HG03097 (cell line): ENCODE measurements around the gene CCDC61.

ENCODE experiments used
- ATAC-seq: cut with Tn5 transposase; IDR thresholded peaks from one replicate; pipeline ENCODE4 v1.9.1; 2021; ENCODE audit not compliant: unreplicated experiment, low FRiP score

Gene CCDC61

GRCh38 chr19:46035986-46036743, 40.9 kb downstream of the CCDC61 start:
- no peak for ATAC-seq

GRCh38 chr19:46036744-46037128, 41.5 kb downstream of the CCDC61 start:
- no peak for ATAC-seq

GRCh38 chr19:46040125-46040524, 44.9 kb downstream of the CCDC61 start:
- ATAC-seq = no peak

- no peak for ATAC-seq
These were observed 45.8 kb downstream of the CCDC61 start, which contains the start of gene IGFL4 for GRCh38 chr19:46040952-46041500. IGFL4 (minus strand) TSS chr19:46041002; CDS start chr19:46040962, 40 bp downstream.

DNA sequence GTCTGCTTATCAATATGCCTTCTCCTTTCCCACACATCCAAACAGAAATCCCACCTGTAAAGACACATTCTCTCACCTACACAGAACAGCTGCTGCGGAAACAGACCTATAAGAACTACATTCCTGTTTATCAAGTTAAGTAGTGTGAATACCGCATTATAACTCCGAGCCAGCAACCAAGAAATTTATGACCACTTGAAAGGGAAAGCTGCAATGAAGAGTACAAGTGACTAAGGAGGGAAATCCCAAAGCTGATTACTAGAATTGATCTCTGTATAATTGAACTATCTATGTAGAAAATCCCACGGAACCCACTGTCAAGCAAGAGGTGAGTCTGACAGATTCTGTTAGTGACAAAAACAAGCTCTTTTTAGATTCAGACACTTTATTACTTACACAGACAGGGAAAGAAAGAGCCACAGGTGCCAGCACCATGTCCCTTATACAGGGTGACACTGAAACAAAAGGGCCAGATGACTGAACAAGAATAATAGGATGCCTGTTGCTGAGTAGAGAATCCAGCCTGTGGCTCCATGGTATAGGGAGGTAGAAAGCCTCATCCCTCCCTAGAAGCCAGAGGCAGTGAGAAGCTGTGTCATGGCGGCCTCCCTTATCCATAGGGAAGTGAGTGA, 47.1 kb downstream of the CCDC61 start:
- ATAC-seq = no peak

DNA sequence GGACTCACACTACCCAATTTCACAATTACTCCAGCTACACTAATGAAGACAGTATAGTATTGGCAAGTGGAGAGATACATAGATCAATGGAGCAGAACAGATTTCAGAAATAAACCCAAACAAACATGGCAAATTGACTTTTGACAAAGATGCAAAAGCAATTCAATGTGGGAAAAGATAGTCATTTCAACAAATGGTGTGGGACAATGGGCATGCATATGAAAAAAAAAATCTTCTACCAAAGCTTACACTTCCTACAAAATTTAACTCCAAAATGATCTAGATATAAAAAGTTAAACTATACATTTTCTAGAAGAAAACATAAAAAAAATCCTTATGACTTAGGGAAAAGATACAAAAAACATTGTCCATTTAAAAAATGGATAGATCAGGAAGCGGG, 48.3 kb downstream of the CCDC61 start:
- ATAC-seq = no peak

DNA sequence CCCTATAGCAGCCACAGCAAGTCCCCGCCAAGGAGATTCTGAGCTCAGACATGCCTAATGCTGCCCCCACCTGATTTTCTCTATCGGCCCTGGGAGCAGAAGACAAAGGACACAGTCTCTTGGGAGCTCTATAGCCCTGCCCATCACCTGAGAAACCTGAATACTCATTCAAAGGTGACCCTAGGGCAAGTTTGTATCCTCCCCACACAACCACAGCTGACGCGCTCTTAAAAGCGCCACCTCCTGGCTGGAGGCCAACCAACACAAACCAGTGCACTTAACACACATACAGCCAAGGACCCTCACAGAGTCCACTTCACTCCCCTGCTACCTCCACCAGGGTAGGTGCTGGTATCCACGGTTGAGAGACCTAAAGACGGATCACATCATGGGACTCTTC, 54.3 kb downstream of the CCDC61 start:
- ATAC-seq = no peak

DNA sequence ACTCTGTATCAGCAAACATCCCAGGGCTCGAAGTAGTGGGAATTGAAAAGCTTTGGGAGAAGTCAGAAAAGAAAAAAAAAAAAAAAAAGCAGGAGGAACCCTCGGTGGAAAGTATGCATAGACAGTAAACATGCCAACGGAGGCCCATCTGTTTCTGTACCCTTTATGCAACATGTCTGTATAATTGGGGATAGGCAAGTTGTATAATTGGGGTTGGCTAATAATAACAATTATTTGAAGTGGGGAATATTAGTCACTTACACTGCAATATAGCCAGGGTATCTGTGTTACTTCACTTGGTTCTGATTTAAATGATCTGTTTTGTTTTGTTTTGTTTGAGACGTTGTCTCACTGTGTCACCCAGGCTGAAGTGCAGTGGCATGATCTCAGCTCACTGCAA, 57.6 kb downstream of the CCDC61 start:
- ATAC-seq = no peak

- ATAC-seq = no peak
These were observed 61.3 kb downstream of the CCDC61 start for GRCh38 chr19:46056536-46056935.

DNA sequence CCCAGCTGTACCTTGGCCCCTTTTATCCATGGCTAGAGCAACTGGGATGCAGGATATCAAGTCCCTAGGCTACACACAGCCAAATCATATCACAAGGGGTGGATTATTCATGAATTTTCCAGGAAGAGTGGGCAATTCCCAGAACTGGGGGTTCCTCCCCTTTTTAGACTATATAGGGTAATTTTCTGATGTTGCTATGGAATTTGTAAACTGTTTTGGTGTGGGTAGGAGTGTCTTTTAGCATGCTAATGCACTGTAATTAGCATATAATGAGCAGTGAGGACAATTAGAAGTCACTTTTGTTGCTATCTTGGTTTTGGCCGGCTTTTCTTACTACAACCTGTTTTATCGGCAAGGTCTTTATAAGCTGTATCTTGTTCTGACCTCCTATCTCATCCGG, 63.5 kb downstream of the CCDC61 start:
- ATAC-seq = no peak

DNA sequence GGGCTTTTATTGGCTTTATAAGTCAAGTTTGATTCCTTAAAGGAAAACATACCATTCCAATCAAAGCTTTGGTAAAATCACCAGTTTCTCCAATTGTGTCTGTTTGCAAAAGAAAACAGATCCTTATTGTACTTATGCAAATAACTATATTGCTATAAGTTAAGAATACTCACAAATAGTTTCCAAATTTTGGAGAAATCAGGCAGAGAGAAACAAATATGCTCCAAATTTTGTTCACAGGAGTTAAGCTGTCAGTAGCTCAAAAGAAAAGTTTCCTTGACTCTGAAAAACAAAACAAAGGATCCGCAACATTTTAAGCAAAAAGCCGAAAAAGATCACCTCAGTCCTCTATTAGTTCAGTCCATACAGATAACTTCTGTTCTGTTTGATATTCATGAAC, 64.7 kb downstream of the CCDC61 start:
- no peak for ATAC-seq

DNA sequence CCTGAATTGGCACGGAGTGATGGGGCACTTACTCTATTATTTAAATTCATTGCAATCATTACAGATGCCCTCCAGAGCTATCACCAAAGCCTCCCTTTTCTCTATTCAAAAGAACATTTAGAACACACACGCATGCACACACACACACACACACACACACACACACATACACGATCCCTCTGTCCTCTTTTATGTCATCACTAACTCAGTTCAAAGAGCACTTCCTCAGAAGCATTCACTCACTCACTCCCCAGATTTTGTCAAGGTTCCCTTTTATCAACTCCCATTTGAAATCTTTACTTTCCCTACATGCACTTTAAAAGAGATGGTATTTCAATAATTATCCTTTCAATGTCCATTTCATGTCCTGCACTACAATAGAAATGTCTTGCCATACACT, 67.9 kb downstream of the CCDC61 start:
- ATAC-seq = no peak

DNA sequence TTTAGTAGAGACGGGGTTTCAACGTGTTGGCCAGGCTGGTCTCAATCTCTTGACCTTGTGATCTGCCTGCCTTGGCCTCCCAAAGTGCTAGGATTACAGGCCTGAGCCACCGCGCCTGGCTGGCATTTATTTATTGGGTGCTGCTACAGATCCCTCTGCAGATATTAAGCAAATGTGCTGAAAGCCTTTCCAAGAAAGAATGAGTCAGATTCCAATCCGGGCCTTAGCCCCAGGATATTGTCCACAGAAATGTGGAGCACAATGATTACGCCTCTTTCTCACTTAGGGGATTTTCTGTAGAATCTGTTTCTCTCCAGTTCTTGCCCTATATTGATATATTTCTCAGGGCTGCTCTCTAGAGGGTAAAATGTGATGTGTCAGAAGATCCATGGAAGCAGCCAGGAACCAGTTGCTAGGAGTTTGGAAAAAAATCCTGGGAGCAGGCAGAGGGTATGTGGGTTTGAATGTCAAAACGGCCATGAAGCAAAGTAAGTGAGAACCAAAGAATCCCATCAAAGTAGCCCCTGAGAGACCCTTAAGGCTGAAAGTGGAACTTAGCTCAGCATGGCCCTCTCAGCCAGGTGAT, 70.3 kb downstream of the CCDC61 start:
- ATAC-seq = no peak

- ATAC-seq = no peak
These were observed 71.2 kb downstream of the CCDC61 start for GRCh38 chr19:46066471-46066870.

DNA sequence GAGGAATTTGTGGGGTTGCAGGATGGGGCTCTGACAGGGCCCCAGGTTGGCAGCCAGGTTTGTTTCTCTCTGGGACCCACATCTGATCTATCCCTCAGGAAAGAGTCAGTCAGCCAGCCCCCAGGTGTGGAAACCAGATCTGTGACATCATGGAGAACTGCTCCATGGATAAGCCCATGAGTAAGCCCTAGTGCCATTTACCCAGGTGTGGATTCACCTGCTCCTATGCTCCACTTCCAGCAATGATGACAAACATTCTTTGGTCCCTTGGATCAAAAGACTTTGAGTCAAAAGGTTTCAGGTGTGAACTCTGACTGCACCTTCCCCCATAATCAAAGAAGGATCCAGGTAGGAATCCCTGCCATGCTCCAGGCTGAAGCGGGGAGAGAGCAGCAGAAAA, 72.4 kb downstream of the CCDC61 start:
- ATAC-seq = no peak
